ENCODE data around the gene PIK3R2. TPM values are rescaled to one million over a fixed set of nuclear protein-coding genes. Genes with fewer than 3 reads are reported as not detected.

PIK3R2 gene
- total RNA-seq, 1 donor from 2014 or later, result 41.4 TPM

GRCh38 chr19:18143902-18144301 is 9.1 kb upstream of the PIK3R2 start:
- H3K36me3 ChIP-seq (ENCODE audit: control insufficient read depth, insufficient read depth, low read length), result peaks cover 1% of the 10 kb centered on the region
- no peak overlapping the region for H3K4me3 ChIP-seq (ENCODE audit: low read depth, low read length)
- TF ChIP-seq CTCF (IDR thresholded peaks at IDR 0.05; ENCODE audit: insufficient read depth, low read length, poor library complexity, severe bottlenecking), result no peak
- no peaks in the 10 kb centered on the region for H3K27me3 ChIP-seq (ENCODE audit: control insufficient read depth, insufficient read depth, low read length)
- DNase-seq (ENCODE audit: low read depth), result no peak

- peaks cover 1% of the 10 kb centered on the region for H3K36me3 ChIP-seq (ENCODE audit: control insufficient read depth, insufficient read depth, low read length)
- no peaks in the 10 kb centered on the region for H3K27me3 ChIP-seq (ENCODE audit: control insufficient read depth, insufficient read depth, low read length)
- DNase-seq (ENCODE audit: low read depth), result no peak
- no peak overlapping the region for H3K4me3 ChIP-seq (ENCODE audit: low read depth, low read length)
- TF ChIP-seq CTCF (IDR thresholded peaks at IDR 0.05; ENCODE audit: insufficient read depth, low read length, poor library complexity, severe bottlenecking), result no peak
These were observed 8.6 kb upstream of the PIK3R2 start for GRCh38 chr19:18144361-18144760.

GRCh38 chr19:18144906-18145305 is 8.1 kb upstream of the PIK3R2 start:
- H3K27me3 ChIP-seq (ENCODE audit: control insufficient read depth, insufficient read depth, low read length), result no peaks in the 10 kb centered on the region
- no peak for DNase-seq (ENCODE audit: low read depth)
- peaks cover 1% of the 10 kb centered on the region for H3K36me3 ChIP-seq (ENCODE audit: control insufficient read depth, insufficient read depth, low read length)
- H3K4me3 ChIP-seq (ENCODE audit: low read depth, low read length), result no peak overlapping the region
- no peak for TF ChIP-seq CTCF (IDR thresholded peaks at IDR 0.05; ENCODE audit: insufficient read depth, low read length, poor library complexity, severe bottlenecking)

GRCh38 chr19:18145391-18145999 is 7.5 kb upstream of the PIK3R2 start:
- Histone ChIP-seq H3K27me3 (ENCODE audit: control insufficient read depth, insufficient read depth, low read length) (no peaks in the 10 kb centered on the region), H3K36me3 (ENCODE audit: control insufficient read depth, insufficient read depth, low read length) (peaks cover 1% of the 10 kb centered on the region), H3K4me3 (ENCODE audit: low read depth, low read length) (no peak overlapping the region)
- no peak for DNase-seq (ENCODE audit: low read depth)
- TF ChIP-seq CTCF (IDR thresholded peaks at IDR 0.05; ENCODE audit: insufficient read depth, low read length, poor library complexity, severe bottlenecking), result no peak

GRCh38 chr19:18147396-18147795 is 5.6 kb upstream of the PIK3R2 start:
- Histone ChIP-seq H3K4me3 (ENCODE audit: low read depth, low read length) (no peak overlapping the region), H3K27me3 (ENCODE audit: control insufficient read depth, insufficient read depth, low read length) (no peaks in the 10 kb centered on the region), H3K36me3 (ENCODE audit: control insufficient read depth, insufficient read depth, low read length) (peaks cover 2% of the 10 kb centered on the region)
- DNase-seq (ENCODE audit: low read depth), result no peak
- TF ChIP-seq CTCF (IDR thresholded peaks at IDR 0.05; ENCODE audit: insufficient read depth, low read length, poor library complexity, severe bottlenecking), result no peak

GRCh38 chr19:18149596-18149975 is 3.4 kb upstream of the PIK3R2 start:
- Histone ChIP-seq H3K36me3 (ENCODE audit: control insufficient read depth, insufficient read depth, low read length) (peaks cover 2% of the 10 kb centered on the region), H3K27me3 (ENCODE audit: control insufficient read depth, insufficient read depth, low read length) (no peaks in the 10 kb centered on the region), H3K4me3 (ENCODE audit: low read depth, low read length) (no peak overlapping the region)
- DNase-seq (ENCODE audit: low read depth), result no peak
- no peak for TF ChIP-seq CTCF (IDR thresholded peaks at IDR 0.05; ENCODE audit: insufficient read depth, low read length, poor library complexity, severe bottlenecking)
